SKM-1 treated with dmso at 0.1 percent for 144 hours (cell line): ENCODE data around the gene BANK1.

Experiments used
- DNase-seq: peaks from one replicate; lab custom pipeline; 2025; ENCODE audit not compliant: unreplicated experiment; lab: John Stamatoyannopoulos, UW

The BANK1 gene, protein sequence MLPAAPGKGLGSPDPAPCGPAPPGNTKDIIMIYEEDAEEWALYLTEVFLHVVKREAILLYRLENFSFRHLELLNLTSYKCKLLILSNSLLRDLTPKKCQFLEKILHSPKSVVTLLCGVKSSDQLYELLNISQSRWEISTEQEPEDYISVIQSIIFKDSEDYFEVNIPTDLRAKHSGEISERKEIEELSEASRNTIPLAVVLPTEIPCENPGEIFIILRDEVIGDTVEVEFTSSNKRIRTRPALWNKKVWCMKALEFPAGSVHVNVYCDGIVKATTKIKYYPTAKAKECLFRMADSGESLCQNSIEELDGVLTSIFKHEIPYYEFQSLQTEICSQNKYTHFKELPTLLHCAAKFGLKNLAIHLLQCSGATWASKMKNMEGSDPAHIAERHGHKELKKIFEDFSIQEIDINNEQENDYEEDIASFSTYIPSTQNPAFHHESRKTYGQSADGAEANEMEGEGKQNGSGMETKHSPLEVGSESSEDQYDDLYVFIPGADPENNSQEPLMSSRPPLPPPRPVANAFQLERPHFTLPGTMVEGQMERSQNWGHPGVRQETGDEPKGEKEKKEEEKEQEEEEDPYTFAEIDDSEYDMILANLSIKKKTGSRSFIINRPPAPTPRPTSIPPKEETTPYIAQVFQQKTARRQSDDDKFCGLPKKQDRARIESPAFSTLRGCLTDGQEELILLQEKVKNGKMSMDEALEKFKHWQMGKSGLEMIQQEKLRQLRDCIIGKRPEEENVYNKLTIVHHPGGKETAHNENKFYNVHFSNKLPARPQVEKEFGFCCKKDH

GRCh38 chr4:101790521-101791181, at the start of gene BANK1:
BANK1 (plus strand) TSS chr4:101790730; CDS start chr4:101790881, 151 bp downstream.
- DNase-seq, result peak; percentile 80

GRCh38 chr4:101753721-101754120, 36.8 kb upstream of the BANK1 start:
- no peak for DNase-seq

- no peak for DNase-seq
Observed at GRCh38 chr4:101756181-101756580, 34.3 kb upstream of the BANK1 start.

GRCh38 chr4:101761405-101761804, 29.1 kb upstream of the BANK1 start:
- DNase-seq, result no peak

DNA sequence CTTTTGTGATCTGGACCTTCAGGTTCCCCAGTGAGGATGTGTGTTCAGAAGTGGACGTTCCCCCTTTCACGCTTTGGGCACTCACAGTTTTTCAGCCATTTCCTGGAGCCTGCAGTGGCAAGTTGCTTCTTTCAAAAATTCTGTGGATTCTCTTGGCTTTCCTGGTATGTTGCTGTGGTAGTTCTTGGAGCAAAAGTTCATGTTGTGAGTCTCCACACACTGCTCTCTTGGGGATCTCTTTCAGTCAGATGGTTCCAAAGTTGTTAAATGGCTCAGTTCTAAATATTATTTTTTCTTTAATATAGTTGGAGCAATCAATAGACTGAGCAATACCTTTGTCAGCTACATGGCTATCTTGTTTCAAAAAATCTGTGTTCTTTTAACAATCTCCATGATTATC, 28.5 kb upstream of the BANK1 start:
- DNase-seq, result no peak

DNA sequence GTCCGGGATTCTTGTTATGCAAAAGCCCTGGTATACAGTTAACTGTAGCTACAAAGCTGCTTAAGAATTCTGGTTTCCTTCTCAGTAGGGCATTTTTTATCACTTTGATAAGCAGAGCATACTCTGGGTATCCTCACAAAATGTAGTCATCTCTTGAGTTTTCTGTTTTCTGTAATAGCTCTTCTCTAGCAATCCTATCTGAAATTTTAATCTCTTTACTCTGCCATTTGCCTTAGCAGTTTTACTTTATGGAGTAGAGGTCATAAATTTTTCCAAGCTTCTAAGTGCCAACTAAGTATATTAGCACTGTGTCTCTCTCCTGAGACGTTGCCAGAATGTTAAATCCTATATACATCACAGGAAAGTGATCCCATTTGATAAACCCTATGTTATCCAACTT, 28.0 kb upstream of the BANK1 start:
- DNase-seq, result no peak

DNA sequence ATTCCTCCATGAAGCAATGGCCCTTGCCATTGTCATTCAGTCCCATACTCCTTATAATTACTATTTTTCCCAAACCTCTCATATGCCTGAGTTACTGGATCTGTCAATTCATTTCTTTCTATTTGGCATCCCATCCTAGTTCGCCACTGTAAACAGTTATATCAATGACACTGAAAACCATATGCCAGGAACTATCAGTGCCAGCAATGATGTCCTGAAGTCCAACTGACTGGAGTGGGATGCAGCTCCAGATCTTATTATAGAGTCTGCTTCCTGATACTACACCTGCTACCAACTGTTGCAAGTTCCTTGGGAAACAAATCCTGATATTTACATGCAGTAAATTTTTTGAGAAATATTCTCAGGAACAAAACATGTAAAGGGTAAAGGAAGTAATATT, 27.0 kb upstream of the BANK1 start:
- no peak for DNase-seq

DNA sequence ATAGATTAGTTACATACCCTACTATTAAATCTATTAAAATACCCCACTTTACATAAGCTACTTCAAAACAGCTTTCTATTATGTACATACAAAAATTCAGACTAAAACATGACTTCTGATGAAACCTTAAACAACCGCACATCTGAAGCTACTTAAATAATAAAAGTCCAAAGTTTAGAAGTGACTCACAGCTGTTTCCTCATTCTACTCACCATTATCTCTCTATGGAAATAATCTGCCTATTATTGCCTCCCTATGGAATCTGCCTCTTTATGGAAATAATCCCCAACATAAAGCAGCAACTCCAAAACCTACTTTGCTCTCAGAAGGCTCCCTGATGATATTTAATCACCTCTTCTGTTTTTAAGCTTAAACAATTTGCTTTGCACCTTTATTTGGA, 15.7 kb upstream of the BANK1 start:
- DNase-seq, result no peak

DNA sequence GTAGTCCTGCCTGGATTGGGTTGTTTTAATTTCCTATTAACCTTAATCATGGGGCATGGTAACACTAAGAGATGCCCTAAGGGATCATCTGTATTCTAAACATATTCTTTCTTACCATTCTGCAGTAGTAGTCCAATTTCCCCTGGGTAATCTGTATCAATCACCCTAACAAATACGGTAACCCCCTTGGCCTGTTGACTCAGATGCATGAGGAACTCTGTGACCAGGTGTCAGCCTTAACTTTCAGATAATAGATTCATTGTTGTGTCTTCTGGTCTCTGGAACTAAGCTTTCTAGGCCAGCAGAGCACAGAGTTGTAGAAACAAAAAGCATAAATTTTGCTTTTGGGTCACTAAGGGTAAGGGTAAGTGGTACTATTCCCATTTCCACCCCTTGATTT, 13.1 kb upstream of the BANK1 start:
- DNase-seq, result no peak

DNA sequence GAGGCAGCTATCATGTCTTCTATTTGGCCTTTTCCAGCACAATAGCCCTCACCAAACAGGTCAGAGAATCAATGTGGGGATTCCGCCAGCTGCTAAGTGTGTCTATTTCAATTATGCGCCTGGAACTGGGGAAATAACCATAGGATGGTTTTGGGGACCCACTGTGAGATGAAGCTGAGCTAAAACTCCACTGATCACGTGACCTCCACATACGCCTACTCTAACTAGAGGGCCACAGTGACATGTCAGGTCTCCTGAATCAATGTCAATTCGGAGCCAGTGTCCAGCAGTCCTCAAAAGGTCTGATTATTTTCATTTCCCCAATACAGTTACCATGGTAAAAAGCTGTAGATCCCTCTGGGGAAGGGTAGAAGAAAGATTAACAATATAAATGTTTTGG, 10.2 kb upstream of the BANK1 start:
- no peak for DNase-seq

DNA sequence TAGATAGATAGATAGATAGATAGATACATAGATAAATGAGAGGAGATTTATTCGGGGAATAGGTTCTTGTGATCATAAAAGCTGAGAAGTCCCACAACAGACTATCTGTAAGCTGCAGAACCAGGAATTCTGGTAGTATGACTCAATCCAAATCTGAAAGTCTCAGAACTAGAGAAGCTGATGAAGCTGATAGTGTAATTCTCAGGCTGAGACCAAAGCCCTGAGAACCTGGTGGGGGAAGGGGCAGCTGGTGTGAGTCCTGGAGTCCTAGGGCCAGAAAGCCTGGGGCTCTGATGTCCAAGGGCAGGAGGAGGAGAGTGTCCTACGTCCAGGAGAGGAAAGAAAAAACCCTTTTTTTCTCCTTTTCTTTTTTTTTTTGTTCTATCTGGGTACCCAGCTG, 8.0 kb upstream of the BANK1 start:
- DNase-seq, result no peak

GRCh38 chr4:101784957-101785356, 5.6 kb upstream of the BANK1 start:
- DNase-seq, result no peak

DNA sequence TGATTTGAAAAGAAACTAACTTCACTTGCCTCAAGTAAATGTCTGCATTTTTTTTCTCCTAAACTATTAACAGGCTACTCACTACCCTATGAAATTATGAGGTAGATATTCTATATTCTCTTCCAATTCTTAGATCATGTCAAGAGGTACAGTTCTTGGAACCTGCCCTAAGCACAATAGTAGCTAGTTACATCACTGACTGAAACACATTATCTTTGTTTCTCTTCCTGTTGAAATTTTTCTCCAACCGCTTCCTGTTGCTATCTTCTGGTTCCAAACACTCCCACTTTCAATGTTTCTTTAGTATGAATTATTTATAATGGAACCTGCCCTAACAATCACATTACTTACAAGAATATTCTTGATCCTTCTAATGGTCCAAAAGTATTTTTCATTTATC, 5.0 kb upstream of the BANK1 start:
- peak; percentile 23 for DNase-seq

DNA sequence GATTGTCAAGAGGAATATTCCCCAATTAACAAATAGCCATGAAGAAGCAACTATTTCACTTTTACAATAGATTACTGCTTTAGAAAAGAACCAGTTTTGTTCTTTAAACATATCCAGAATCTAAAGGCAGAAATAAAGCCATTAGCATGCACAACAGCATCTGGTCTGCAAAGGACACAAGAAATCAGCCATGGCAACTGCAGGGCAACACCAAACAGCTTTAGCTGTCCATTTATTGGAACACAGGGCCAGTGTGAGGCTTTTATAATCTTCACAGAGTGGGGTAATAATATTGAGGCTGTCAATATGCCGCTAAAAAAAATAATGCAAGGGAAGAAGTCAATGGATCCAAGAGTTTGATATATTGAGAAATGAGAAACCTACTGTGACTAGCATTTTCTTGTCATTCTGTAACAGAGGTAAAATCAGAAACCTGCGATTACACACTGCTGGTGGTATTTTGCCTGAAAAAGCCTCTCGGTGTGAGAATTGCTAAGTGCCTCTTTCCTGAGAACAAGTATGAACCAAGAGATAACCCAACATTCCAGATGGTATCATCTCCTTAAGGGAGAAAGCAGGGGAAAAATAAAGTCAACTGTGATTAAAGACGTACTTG, 2.7 kb upstream of the BANK1 start:
- no peak for DNase-seq

DNA sequence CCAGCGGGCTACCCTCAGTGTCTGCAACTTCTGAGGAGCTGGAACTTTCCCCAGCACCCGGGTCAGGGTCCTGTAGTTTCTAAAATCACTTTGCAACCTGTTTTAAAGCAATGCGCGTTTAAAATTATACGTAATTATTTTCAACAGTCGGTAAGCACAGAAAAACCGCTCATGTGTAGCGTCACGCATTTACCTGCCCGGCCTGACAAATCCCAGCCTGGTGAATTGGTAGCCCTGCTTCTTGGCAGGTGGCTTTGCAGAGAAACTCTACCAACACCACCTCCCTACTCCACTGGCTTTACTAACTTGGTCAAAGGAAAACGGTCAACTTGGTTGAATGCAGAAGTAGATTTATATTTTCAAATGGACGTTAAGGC, 640 bp downstream of the BANK1 start:
- DNase-seq, result peak; percentile 32

- peak; percentile 14 for DNase-seq
Observed at GRCh38 chr4:101792056-101792590, 1.6 kb downstream of the BANK1 start.

DNA sequence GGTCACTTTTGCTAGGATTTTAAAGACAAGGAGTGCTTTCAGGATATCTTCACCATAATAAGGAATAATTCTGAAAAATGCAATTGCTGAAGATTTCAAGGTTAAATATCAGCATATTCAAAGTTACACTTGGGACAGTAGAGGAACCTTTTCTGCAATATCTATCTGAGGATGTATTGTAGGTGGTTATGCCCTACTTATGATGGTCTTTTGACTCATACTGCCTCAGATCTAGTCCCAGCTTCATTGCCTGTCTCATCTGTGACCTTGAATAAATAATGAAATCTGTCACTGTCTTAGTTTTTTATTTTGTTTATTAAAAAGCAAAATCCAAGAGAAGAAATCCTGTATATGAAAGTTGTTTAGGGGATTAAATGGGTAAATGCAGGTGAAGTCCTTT, 2.9 kb downstream of the BANK1 start:
- DNase-seq, result no peak

GRCh38 chr4:101794806-101795205, 4.3 kb downstream of the BANK1 start:
- no peak for DNase-seq

- no peak for DNase-seq
Observed at GRCh38 chr4:101795704-101796103, 5.2 kb downstream of the BANK1 start.

- DNase-seq, result no peak
Observed at GRCh38 chr4:101801958-101802357, 11.4 kb downstream of the BANK1 start.

- DNase-seq, result no peak
Observed at GRCh38 chr4:101806914-101807313, 16.4 kb downstream of the BANK1 start.
